K562 (cell line): ENCODE results near the gene SERPINE1. TPM values are rescaled to one million over a fixed set of nuclear protein-coding genes. Genes with fewer than 3 reads are reported as not detected.

ENCODE experiments used
- BRCA1 ChIP-seq, 2 experiments: fragments of 450-650 bp in 1 of 2; sonication (generic) in 1 of 2; formaldehyde crosslinking in 1 of 2; IDR thresholded peaks; 2 replicates each; pipeline versions ENCODE4 v1.5.0 to v1.6.1; 2017 to 2020; ENCODE audit warnings: mild to moderate bottlenecking in 1 of 2, missing genetic modification reagents in 1 of 2
- FOXA3 ChIP-seq, 2 experiments: fragments of 450-650 bp in 1 of 2; sonication (generic) in 1 of 2; formaldehyde crosslinking; IDR thresholded peaks in 1 of 2; conservative IDR thresholded peaks in 1 of 2; 2 replicates each; pipeline versions ENCODE4 v1.4.0 to v1.8.0; 2020 to 2022; ENCODE audit warnings: mild to moderate bottlenecking in 2 of 2, missing genetic modification reagents in 1 of 2
- HDAC2 ChIP-seq: fragments of 450-650 bp; IDR thresholded peaks from 2 replicates; pipeline ENCODE4 v1.6.1; 2016; ENCODE audit warnings: mild to moderate bottlenecking
- HMG20B ChIP-seq: fragments of 250-450 bp; sonication (Bioruptor Pico); IDR thresholded peaks from 2 replicates; pipeline ENCODE4 v1.5.0; 2021; ENCODE audit warnings: mild to moderate bottlenecking
- ILK ChIP-seq: fragments of 450-650 bp; IDR thresholded peaks from 2 replicates; pipeline ENCODE4 v1.6.1; 2016; ENCODE audit warnings: missing genetic modification characterization, low read depth, mild to moderate bottlenecking, missing compliant biosample characterization, moderate library complexity, borderline replicate concordance
- MBD2 ChIP-seq: sonication (generic); IDR thresholded peaks from 2 replicates; pipeline ENCODE4 v1.6.1; 2016; ENCODE audit warnings: low read depth, borderline replicate concordance
- PHF21A ChIP-seq: fragments of 450-650 bp; IDR thresholded peaks from 2 replicates; pipeline ENCODE4 v1.6.1; 2017; ENCODE audit warnings: low read depth, borderline replicate concordance
- RERE ChIP-seq: sonication (generic); formaldehyde crosslinking; IDR thresholded peaks from 2 replicates; pipeline ENCODE4 v1.8.0; 2023; ENCODE audit warnings: missing genetic modification reagents, mild to moderate bottlenecking, borderline replicate concordance
- SREBF1 ChIP-seq: fragments of 150-350 bp; IDR thresholded peaks from 2 replicates; pipeline ENCODE4 v1.6.1; 2014; ENCODE audit warnings: antibody characterized with exemption, low read depth, low read length, borderline replicate concordance
- TOE1 ChIP-seq, 2 experiments: fragments of 450-650 bp in 1 of 2; sonication (generic) in 1 of 2; formaldehyde crosslinking in 1 of 2; IDR thresholded peaks; 2 replicates each; pipeline versions ENCODE4 v1.7.1 to v1.8.0; 2016 to 2022; ENCODE audit warnings: borderline replicate concordance in 2 of 2, mild to moderate bottlenecking in 2 of 2, antibody characterized with exemption in 1 of 2, inconsistent platforms in 1 of 2, low read depth in 1 of 2, missing genetic modification reagents in 1 of 2, moderate library complexity in 1 of 2
- ZHX1 ChIP-seq: fragments of 150-350 bp; conservative IDR thresholded peaks from 2 replicates; pipeline ENCODE4 v1.6.1; 2014; ENCODE audit warnings: low read length
- ZNF12 ChIP-seq: sonication (generic); formaldehyde crosslinking; IDR thresholded peaks from 2 replicates; pipeline ENCODE4 v1.4.0; 2020; ENCODE audit warnings: mild to moderate bottlenecking, missing genetic modification reagents
- ZNF347 ChIP-seq: fragments of 450-650 bp; formaldehyde crosslinking; IDR thresholded peaks from 2 replicates; pipeline ENCODE4 v1.4.0; 2020; ENCODE audit warnings: low read depth, mild to moderate bottlenecking, moderate library complexity
- polyA plus RNA-seq, 8 experiments: library from polyadenylated mRNA; depleted of rRNA in 4 of 8; stranded (reverse) in 5 of 8; unstranded in 3 of 8; fragments of >200 nt; fragmentation: Nextera tagmentation in 2 of 8; fragmentation: Illumina TruSeq in 1 of 8; extraction: Ambion mirVana in 2 of 8; extraction: Trizol in 1 of 8; gene quantifications; 2 replicates each; pipeline versions ENCODE4 v1.2.1 to v1.2.3, GENCODE V29; 2011 to 2014; ENCODE audit warnings: inconsistent platforms in 1 of 8, missing spikeins in 1 of 8
- total RNA-seq, 7 experiments: library from RNA; depleted of rRNA in 6 of 7; stranded (reverse); fragments of >200 nt in 6 of 7; fragmentation: Illumina TruSeq in 2 of 7; extraction: Trizol in 2 of 7; gene quantifications; 2 replicates each; pipeline versions ENCODE4 v1.2.1 to v1.2.3, GENCODE V29; 2011 to 2021; ENCODE audit warnings: low replicate concordance in 1 of 7

Gene SERPINE1
- total and polyA plus RNA-seq, 9 of the 15 experiments (the other 6 are each of a cell fraction or from before 2014, with no cell fraction given): 0.22 to 4.8 (median 0.91) TPM

GRCh38 chr7:101085162-101085964 is 41.5 kb upstream of the SERPINE1 start, which contains the start of gene TRIM56 (continued):
- TF ChIP-seq MBD2 (no peak), ILK (tag) (no peak), ZNF347 (no peak), TOE1 (IDR thresholded peaks at IDR 0.05; ENCODE audit: borderline replicate concordance) (peak; percentile 52; the same call in 1 of the 2 replicates), TOE1 (CRISPR knock-in tag; IDR thresholded peaks at IDR 0.05; ENCODE audit: borderline replicate concordance, low read depth) (no peak), SREBF1 (no peak), FOXA3 (CRISPR knock-in tag; conservative IDR thresholded peaks at IDR 0.05 in 1 of 2, IDR thresholded peaks at IDR 0.05 in 1 of 2) (no peak), BRCA1 (IDR thresholded peaks at IDR 0.05) (no peak), BRCA1 (CRISPR knock-in tag; IDR thresholded peaks at IDR 0.05) (no peak), RERE (CRISPR knock-in tag) (no peak), PHF21A (peak; percentile 11; the same call in 1 of the 2 replicates), HMG20B (CRISPR knock-in tag) (no peak), ZHX1 (no peak), HDAC2 (peak; percentile 74), ZNF12 (CRISPR knock-in tag) (no peak)
